GM12891 (cell line): Measurements from ENCODE around the gene COQ8B.

Experiments used
- DNase-seq: peaks from one replicate; pipeline ENCODE4 v3.0.0; 2011; ENCODE audit warnings: low spot score; ENCODE audit not compliant: insufficient read length
- FAIRE-seq: peaks from 2 replicates; lab custom pipeline; 2011; peaks lifted over from hg19 to GRCh38; lab: Jason Lieb, UNC
- PAX5 ChIP-seq: IDR thresholded peaks from 2 replicates; pipeline ENCODE4 v1.6.1; 2011; ENCODE audit warnings: low read length, moderate library complexity, mild to moderate bottlenecking; ENCODE audit not compliant: insufficient read depth, severe bottlenecking
- POLR2A ChIP-seq: IDR thresholded peaks from 2 replicates; pipeline ENCODE4 v1.6.1; 2011; ENCODE audit warnings: low read depth, low read length, control low read depth
- POLR2AphosphoS5 ChIP-seq: IDR thresholded peaks from 2 replicates; pipeline ENCODE4 v1.6.1; 2011; ENCODE audit warnings: low read depth, low read length, control low read depth
- POU2F2 ChIP-seq: IDR thresholded peaks from 2 replicates; pipeline ENCODE4 v1.6.1; 2011; ENCODE audit warnings: low read depth, mild to moderate bottlenecking, control low read depth, low read length, moderate library complexity
- SPI1 ChIP-seq: IDR thresholded peaks from 2 replicates; pipeline ENCODE4 v1.6.1; 2011; ENCODE audit warnings: low read depth, low read length, control low read depth
- TAF1 ChIP-seq: IDR thresholded peaks from 2 replicates; pipeline ENCODE4 v1.6.1; 2011; ENCODE audit warnings: low read depth, low read length, control low read depth

Gene COQ8B

DNA sequence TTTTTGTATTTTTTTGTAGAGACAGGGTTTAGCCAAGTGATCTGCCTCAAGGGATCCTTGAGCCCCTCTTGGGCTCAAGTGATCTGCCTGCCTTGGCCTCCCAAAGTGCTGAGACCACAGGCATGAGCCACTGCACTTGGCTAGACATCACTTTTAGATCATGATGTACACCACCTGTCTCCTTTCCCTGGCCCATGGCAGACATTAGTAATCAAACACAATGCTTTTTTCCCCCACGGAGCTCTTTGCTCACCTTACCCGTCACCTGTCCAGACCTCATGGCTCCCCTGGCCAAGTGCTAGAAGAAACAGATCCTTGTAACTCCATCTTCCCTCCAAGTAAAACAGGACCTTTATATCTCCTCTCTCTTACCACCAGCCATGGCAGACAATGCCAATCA lies 44.6 kb downstream of the COQ8B start:
- TF ChIP-seq POU2F2 (no peak), TAF1 (no peak), POLR2AphosphoS5 (no peak), PAX5 (no peak), SPI1 (no peak), POLR2A (no peak)
- no peak for DNase-seq
- FAIRE-seq = no peak

DNA sequence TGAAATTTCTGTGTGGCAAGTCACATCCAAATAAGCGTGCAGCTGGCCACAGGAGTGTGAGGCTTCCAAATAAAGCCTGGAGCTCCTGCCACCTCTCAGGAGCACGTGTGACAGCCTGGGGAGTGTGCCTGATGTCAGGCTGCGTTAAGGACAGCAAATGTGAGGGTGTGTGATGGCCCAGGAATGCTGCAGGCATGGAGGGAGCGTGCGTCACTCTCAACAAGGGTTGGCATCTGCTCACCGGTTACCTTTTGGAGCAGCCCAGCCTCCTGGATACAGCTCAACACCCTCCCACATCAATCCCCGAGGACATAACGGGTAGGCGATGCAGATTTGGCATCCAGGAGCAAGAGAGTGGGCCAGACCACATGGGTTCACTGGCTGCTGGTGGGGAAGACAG lies 45.3 kb downstream of the COQ8B start:
- DNase-seq (no peak), FAIRE-seq (no peak)
- no peak for TF ChIP-seq PAX5
- no peak for TF ChIP-seq SPI1
- no peak for TF ChIP-seq TAF1
- no peak for TF ChIP-seq POU2F2
- TF ChIP-seq POLR2A = no peak
- TF ChIP-seq POLR2AphosphoS5 = no peak

DNA sequence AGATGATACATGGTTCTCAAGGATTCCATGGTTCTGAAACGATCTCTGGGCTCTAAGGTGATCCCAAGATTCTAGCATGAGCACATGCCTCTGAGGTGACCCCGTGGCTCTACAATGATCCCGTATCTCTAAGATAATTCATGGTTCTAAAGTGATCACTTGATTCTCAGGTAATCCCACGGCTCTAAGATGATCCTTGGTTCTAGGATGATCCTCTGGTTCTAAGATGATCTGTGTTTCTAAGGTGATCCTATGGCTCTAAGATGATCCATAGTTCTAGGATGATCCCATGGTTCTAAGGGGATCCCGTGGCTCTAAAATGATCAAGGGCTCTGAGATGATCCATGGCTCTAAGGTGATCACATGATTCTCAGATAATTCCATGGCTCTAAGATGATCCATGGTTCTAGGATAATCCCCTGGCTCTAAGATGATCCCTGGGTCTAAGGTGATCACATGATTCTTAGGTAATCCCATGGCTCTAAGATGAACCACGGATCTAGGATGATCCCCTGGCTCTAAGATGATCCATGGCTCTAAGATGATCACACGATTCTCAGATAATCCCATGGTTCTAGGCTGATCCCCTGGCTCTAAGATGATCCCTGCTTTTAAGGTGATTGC lies 47.6 kb downstream of the COQ8B start:
- no peak for DNase-seq
- TF ChIP-seq POU2F2 (no peak), PAX5 (no peak), TAF1 (no peak), POLR2A (no peak), POLR2AphosphoS5 (no peak), SPI1 (no peak)
- FAIRE-seq = no peak

DNA sequence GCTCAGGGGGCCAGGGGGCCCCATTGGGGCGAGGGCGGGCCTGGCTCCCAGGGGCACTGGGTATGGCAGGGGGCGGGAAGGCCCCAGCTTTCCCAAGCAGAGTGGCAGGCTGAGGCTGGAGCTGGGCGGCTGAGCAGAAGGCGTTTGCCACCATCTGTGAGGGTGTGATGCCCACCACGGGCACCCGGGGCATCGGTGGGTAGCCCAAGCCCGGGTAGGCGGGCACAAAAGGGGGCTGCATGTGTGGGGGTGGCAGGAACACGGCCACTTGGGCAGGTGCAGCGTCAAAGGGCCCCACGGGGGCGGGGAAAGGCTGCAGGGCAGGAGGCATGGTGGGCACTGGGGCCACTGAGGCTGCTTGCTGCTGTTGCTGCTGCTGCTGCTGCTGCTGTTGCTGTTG lies 49.1 kb downstream of the COQ8B start:
- DNase-seq (no peak), FAIRE-seq (no peak)
- no peak for TF ChIP-seq TAF1
- no peak for TF ChIP-seq POLR2A
- TF ChIP-seq SPI1 = no peak
- no peak for TF ChIP-seq PAX5

DNA sequence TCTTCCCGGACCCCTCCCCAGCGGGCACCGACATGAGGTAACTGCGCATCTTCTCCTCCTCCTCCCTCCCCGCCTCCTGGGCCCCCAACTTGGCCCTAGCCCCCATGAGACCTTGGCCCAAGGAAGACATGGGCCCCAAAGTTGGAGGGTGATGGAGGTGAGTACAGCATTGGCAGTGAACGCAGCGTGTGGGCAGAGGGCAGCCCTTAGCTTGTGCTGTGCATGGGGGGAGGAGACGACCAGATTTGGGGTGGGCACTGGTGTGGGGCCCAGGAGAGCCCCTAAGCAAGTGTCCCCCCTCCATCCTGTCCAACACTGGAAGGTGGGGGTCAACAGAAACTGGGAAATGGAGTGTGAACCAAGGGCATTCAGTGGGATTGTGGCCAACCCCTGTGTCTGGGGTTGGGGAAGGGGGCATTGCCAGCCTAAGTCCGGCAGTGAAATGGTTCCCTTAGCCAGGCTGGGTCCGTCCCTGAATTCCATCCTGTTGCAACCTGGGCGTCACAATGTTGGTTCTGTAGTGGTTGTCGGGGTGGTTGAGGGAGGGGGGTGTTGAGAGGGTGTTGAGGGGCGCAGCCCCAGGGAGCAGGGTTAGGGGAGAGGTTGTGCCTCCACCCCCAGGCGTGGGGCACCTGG lies 49.8 kb downstream of the COQ8B start:
- TF ChIP-seq POLR2AphosphoS5 (no peak), TAF1 (no peak), POU2F2 (no peak), PAX5 (no peak), POLR2A (no peak), SPI1 (no peak)
- FAIRE-seq (no peak), DNase-seq (no peak)

DNA sequence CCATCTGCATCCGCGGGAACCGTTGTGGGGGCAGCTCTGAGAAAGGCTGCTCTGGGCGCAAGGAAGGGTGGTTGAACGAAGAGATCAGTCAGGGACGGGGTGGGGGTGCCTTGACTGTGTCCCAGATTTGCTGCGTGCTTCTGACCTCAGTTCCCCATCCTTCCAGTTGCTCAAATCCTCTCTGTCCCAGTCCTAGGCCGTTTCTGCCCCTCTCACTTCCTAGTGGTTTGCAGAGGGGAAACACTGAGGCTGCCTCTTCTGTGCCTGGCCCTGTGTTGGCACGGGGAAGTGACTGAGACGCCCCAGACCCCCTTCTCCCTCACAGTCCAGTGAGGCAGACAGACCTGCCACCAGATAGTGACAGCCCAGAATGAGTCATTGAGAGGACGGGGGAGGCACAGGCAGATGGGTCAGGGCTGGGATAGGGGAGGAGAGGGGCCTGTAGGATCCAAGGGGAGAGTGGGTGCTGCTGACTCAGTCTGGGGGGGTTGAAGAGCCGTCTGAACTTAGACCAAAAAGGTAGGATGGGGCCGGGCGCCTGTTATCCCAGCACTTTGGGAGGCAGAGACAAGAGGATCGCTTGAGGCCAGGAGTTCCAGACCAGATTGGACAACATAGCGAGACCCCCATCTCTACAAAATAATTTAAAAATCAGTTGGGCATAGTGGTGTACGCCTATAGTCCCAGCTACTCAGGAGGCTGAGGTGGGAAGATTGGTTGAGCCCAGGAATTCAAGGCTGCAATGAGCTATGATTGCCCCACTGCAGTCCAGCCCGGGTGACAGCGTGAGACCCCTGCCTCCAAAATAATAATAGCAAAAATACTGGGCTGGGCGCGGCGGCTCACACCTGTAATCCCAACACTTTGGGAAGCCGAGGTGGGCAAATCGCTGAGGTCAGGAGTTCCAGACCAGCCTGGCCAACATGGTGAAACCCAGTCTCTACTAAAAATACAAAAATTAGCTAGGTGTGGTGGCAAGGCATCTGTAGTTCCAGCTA lies 52.7 kb downstream of the COQ8B start:
- TF ChIP-seq POLR2A (no peak), TAF1 (no peak), PAX5 (no peak), POLR2AphosphoS5 (no peak), SPI1 (no peak)
- DNase-seq (no peak), FAIRE-seq (peak; percentile 80)

DNA sequence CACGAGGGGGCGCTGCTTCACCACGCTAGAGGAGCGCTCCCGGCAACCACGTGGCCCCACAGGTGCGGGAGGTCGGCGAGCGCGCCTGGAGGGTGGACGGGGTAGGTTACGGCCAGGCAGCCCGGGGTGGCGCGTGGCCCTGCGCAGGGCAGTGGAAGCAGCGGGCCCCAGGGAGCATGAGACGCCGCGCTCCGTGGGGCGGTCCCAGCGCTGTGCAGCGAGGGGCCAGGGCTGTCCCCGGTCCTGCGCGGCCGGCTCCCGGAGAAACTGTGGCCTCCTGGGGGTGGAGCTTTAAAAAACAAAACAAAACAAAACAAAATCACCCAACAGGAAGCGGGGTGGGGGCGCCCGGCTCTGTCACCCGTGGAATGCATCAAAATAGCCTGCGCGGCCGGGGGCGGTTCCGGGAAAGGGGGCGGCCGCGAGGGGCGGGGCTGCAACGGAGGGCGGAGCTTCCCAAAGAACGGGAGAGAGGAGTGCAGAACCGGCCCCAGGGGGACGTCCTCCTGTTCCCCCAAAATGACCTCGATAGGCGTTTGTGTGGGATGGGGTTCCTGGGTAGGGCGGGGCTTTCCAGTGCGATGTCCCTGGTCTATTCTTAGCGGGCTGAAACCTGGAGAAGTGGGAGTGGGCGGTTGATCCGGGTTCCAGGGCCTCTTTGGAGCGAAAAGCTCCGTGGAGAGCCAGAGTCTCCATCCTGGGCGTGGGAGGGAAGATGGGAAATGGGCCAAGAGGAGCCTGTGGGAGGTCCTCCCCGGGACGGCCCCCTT lies 53.6 kb downstream of the COQ8B start:
- peak; percentile 97 for FAIRE-seq

DNA sequence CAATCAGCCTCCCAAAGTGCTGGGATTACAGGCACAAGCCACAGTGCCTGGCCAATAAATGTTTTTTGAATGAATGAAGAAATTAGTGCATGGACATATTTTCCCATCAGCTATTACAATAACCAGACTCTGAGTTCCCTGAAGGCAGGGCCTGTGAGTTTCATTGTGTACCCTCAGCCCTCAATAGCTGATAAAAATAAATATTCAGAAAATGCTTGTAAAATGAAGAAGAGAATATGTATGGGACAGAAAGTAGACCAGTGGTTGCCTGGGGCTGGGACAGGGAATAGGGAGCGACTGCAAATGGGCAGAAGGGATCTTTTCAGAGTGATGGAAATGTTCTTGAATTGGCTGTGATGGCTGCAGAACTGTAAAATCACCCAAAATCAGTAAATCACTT lies 55.1 kb downstream of the COQ8B start:
- FAIRE-seq = no peak
- TF ChIP-seq SPI1 = no peak
- TF ChIP-seq POU2F2 = no peak
- TF ChIP-seq POLR2AphosphoS5 = no peak
- no peak for TF ChIP-seq TAF1

More for the DNA sequence above, 53.6 kb downstream of the COQ8B start:
- TF ChIP-seq POLR2AphosphoS5 = no peak
- no peak for TF ChIP-seq PAX5
- no peak for TF ChIP-seq TAF1
- no peak for TF ChIP-seq POU2F2
- peak; percentile 95 for DNase-seq

DNA sequence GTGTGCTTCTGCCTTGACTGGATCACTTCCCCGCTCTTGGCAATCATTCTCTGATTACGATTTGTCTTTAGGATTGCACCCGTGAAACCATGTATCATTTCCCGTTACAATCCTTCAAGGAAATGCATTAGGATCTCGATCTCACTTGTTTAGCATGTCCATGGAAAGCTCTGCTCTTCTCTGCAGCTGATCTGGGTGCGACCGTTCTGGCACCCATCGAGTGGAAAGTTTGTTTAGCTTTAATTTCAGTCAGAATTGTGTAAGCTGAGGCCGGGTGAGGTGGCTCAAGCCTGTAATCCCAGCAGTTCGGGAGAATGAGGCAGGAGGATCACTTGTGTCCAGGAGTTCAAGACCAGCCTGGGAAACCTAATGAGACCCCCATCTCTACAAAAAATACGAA lies 57.1 kb downstream of the COQ8B start:
- TF ChIP-seq TAF1 = no peak
- TF ChIP-seq PAX5 = no peak
- no peak for TF ChIP-seq POU2F2
- FAIRE-seq (no peak), DNase-seq (no peak)

More for the DNA sequence above, 55.1 kb downstream of the COQ8B start:
- no peak for DNase-seq
